ENCODE data around the gene GTF2B.
"Not testable (repeated sequence)": the region's sequence is repeated elsewhere in the genome, so short reads cannot be mapped to it uniquely, and the experiment has no call there.

The GTF2B gene

DNA sequence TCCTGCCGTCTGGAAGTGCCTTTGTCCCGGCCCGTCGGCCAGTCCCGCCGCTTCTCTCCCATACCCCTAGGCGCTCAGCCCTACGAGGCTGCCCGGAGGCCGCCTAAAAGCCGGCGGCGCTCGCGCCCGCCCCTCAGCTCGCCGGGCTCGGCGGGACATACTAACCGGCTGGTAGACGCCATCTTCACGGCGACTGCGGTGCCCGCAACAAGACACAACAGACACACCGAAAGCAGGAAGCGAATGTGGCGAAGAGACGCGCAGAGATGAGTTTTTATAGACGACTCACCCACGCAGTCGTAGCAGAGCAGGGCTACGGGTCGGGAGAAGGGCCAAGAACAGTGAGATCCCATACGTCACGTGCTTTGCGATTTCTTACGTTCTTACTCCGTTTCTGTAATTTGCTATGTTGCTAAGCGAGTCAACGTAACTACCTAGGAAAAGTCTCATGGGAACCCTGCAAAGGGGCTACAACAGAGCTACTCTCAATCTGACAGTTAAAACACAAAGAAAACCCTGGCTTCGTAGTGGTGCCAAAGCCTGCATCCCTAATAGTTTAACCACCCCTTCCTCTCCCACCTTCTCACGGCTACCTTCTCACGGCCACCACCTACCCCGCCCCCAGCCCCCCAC, at the start of gene GTF2B:
TSS of gene GTF2B (minus strand) at position 250 of the 633 bp plus-strand sequence. CDS start at position 182, 68 bp downstream.
- DNase-seq (ENCODE audit: low read depth in 2 of 2) = peak; percentile 75 to 96

DNA sequence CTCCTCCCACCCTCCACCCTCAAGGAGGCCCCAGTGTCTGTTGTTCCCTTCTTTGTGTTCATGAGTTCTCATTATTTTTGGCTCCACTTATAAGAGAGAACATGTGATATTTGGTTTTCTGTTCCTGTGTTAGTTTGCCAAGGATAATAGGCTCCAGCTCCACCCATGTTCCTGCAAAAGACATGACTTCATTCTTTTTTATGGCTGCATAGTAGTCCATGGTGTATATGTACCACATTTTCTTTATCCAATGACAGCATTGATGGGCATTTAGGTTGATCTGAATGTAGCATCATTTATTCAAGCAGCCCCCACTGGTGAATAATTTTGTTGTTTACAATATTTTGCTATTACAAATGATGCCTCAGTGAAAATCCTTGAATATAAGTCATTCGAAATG, 47.2 kb upstream of the GTF2B start:
- DNase-seq (ENCODE audit: low read depth in 2 of 2) = not testable (repeated sequence)

- no peak for DNase-seq (ENCODE audit: low read depth in 2 of 2)
Observed at GRCh38 chr1:88936760-88937342, 45.5 kb upstream of the GTF2B start.

GRCh38 chr1:88936223-88936523, 44.8 kb upstream of the GTF2B start:
- no peak for DNase-seq (ENCODE audit: low read depth in 2 of 2)

DNA sequence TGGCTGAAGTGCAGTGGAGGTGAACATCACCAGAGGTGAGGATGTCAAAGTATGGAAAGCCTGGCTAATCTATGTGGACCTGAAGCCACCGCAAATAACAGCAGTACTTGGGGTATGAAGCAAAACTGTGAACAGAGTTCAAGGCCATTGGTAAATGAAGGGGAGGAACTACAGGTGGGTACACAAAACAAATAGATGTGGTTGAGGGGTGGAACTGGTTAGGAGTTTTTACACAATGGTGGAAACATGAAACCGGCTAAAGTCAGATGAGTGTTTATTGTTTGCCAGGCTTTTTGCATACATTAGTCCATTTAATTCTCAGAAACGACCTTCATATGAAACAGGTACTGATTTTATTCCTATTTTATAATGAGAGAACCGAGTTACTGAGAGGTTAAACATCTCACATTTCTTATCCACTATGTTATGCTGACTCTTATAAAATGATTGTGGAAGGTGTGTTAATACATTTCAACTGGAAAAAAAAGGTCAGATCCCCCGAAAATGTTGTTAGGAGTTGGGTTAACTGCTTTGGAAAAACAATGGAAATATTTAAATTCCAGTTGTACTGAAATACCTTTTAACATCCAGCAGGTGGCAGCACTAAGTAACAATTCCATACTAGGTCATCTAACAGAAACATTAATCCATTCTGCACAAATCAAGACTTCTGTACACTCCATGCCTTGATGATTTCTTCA, 44.3 kb upstream of the GTF2B start:
- DNase-seq (ENCODE audit: low read depth in 2 of 2) = no peak

DNA sequence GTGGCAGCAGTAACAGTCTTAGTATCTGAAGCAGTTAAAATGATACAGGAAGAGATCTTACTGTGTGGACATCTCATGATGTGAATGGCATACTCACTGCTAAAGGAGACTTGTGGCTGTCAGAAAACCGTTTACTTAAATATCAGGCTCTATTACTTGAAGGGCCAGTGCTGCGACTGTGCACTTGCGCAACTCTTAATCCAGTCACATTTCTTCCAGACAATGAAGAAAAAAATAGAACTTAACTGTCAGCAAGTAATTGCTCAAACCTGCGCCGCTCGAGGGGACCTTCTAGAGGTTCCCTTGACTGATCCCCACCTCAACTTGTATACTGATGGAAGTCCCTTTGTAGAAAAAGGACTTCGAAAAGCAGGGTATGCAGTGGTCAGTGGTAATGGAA, 38.8 kb upstream of the GTF2B start:
- not testable (repeated sequence) for DNase-seq (ENCODE audit: low read depth in 2 of 2)

DNA sequence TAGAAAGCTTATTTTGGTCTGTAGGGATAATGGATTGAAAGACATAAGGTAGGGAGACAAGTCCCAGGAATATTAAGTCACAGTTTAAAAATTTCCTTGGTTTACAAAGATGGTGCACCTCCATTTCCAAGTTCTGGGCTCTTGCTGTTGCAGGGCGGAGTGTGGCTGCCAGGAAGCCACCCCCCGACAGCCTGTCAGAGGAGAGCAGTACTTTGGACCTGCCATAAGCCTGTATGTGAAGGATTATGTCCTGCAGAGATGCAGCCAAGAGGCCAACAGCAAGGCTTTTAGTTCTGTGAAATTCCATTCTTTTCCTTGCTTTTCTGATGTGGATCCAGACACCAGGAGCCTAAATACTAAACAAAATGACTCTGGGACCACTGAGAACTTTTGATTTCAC, 31.9 kb upstream of the GTF2B start:
- DNase-seq (ENCODE audit: low read depth in 2 of 2) = no peak

GRCh38 chr1:88922214-88922613, 30.8 kb upstream of the GTF2B start:
- no peak for DNase-seq (ENCODE audit: low read depth in 2 of 2)

DNA sequence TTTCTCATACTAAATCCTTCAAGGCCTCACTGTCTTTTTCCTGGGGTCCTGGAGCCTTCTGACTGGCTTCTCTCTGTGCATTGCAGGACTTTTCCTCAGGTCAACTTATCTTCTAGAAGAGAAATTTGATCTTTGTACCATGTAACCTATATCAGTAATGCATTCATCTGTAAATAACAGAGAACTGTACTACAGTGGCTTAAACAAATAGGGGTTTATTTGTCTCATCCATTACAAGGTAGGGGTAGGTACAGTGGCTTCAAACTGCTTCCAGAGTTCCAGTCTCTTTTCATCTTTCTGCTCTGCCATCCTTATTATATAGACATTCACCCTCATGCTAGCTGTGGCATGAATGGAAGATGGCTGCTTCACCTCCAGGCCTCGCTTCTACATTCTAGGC, 29.5 kb upstream of the GTF2B start:
- DNase-seq (ENCODE audit: low read depth in 2 of 2) = no peak

DNA sequence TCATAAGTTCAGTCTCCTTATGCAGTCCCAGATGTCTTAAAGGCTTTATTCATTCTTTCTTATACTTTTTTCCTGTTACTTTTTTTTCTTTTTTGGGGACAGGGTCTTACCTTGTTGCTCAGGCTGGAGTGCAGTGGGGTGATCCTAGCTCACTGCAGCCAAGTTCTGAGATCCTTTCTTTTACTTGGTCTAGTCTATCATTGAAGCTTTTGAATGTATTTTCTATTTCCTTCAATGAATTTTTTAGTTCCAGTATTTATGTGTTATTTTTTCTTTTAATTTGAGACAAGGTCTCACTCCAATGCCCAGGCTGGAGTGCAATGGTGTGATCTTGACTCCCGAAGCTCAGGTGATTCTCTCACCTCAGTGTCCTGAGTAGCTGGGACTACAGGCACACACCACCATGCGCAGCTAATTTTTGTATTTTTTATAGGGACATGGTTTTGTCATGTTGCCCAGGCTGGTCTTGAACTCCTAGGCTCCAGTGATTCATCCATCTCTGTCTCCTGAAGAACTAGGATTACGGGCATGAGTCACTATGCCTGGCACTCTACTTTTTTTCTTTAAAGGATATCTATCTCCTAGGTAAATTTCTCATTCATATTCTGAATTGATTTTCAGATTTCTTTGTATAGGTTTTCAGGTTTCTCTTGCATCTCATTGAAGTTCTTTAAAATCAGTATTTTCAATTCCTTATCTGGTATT, 26.1 kb upstream of the GTF2B start:
- DNase-seq (ENCODE audit: low read depth in 2 of 2) = no peak

DNA sequence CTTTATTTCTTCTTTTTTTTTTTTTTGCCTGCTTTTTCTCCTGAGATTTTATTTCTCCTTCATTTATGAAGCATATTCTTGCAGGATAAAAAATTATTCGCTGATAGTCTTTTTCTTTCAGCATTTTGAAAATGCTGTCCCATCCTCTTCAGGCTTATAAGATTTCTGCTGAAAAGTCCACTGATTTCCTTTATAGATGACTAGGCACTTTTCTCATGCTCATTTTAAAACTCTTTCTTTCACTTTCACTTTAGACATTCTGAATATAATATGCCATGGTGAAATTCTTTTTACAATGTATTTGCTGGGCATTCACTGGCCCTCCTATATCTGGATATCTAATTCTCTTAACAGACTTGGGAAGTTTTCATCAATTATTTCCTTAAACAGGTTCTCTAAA, 25.5 kb upstream of the GTF2B start:
- DNase-seq (ENCODE audit: low read depth in 2 of 2) = no peak

DNA sequence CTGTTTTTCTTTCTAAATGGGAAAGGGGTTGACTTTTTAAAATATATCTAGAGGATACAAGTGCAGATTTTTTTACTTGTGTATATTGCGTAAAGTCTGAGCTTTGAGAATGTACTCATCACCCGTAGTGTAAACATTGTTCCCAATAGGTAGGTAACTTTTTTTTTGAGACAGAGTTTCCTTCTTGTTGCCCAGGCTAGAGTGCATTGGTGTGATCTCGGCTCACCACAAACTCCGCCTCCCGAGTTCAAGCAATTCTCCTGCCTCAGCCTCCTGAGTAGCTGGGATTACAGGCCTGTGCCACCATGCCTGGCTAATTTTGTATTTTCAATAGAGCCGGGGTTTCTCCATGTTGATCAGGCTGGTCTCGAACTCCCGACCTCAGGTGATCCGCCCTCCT, 20.4 kb upstream of the GTF2B start:
- not testable (repeated sequence) for DNase-seq (ENCODE audit: low read depth in 2 of 2)

DNA sequence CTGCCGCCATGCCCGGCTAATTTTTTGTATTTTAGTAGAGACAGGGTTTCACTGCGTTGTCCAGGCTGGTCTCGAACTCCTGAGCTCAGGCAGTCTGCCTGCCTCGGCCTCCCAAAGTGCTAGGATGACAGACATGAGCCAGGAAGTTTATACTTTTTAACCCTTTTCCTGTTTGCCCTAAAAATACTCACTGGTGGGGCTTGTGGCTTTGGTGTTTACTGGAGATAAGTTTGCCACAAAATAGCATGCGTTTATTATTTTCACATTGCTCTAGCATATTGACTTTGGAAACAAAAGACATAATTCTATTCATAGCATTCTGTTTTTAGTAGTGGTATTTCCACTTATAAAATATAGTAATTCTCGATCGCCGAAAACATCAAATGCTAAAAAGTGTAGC, 19.8 kb upstream of the GTF2B start:
- DNase-seq (ENCODE audit: low read depth in 2 of 2) = no peak

DNA sequence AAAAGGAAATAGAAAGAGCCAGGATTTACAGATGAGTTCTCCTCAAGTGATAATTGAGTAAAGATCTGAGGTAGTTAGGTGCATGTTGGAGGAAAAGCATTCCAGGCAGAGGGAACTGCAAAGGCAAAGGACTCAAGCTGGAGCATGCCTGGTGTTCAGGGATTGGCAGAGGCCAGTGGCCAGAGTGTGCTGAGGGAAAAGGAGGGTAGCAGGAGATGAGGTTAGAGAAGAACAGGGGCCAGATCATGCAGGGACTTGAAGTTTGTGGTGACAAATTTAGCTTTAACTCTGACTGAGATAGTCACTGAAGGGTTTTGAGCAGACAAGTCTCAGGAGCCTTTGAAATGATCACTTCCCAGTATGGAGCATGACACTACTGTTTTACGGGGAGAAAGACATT, 19.0 kb upstream of the GTF2B start:
- DNase-seq (ENCODE audit: low read depth in 2 of 2) = no peak

- no peak for DNase-seq (ENCODE audit: low read depth in 2 of 2)
Observed at GRCh38 chr1:88900883-88901282, 9.5 kb upstream of the GTF2B start.

- no peak for DNase-seq (ENCODE audit: low read depth in 2 of 2)
Observed at GRCh38 chr1:88897070-88897730, 5.8 kb upstream of the GTF2B start.

DNA sequence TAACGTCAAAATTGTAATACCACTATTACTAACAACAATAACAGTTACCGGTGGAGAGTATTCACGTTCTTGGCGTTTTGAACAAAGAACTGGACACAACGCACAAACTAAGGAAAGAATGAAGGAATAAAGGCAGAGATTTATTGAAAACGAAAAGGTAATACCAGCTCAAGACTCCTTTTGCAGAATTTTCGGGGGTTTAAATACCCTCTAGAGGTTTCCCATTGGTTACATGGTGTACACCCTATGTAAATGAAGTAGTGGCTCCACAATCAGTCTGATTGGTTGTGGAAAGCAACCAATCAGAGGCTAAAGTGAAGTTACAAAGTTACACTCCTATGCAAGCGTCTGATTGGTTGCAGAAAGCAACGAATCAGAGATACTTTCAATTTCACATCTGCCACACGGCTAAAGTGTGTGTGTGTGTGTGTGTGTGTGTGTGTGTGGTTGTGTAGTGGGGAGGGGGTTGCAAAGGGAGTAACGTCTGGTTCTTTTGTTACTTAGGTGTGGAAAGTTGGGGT, 1.1 kb upstream of the GTF2B start:
- DNase-seq (ENCODE audit: low read depth in 2 of 2) = no peak

DNA sequence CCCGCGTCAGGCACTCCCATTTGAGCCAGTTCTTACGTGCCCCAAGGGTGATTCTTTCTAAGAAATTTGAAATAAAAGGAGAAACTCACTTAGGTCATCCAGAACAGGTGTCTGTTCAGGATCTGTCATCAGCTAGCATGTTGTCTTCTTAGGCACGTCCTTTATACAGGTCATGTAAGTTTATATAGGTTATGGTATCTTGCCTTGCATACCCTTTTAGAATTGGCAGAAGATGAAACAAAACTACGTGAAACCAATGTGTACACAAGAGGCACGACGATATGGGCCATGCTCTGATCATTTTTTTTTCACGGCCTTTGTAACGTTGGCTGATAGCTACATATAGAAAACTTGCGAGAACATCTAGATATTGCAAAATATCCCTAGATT, 579 bp upstream of the GTF2B start:
- no peak for DNase-seq (ENCODE audit: low read depth in 2 of 2)

GRCh38 chr1:88890791-88891317, 513 bp downstream of the GTF2B start:
- no peak for DNase-seq (ENCODE audit: low read depth in 2 of 2)

GRCh38 chr1:88890131-88890530, 1.2 kb downstream of the GTF2B start:
- DNase-seq (ENCODE audit: low read depth in 2 of 2) = no peak

DNA sequence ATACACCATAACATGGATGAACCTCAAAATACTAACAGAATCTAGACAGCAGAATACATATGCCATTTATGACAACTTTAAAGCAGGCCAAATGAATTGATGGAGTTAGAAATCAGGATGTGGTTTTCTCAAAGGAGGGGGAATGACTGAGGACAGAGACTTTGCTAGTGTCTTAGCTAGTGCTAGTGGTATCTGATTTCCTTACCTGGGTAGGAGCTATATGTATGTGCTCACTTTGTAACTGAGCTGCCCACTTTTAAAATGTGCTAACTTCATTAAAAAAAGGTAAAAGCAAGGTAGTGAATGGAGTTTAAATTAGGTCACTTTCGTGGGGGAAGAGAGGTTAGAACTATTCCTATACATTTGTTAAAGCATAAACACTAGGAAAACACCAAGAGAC, 2.6 kb downstream of the GTF2B start:
- DNase-seq (ENCODE audit: low read depth in 2 of 2) = no peak

GRCh38 chr1:88885933-88886332, 5.4 kb downstream of the GTF2B start:
- DNase-seq (ENCODE audit: low read depth in 2 of 2) = no peak

Measured in stimulated activated CD4-positive, alpha-beta T cell treated with anti-CD3 and anti-CD28 coated beads, Interleukin-1b, Interleukin-23, amount 100 ng/mL, for 4 hours (primary cell).